ENCODE data around the gene BLVRB. TPM values are rescaled to one million over a fixed set of nuclear protein-coding genes. Genes with fewer than 3 reads are reported as not detected.

BLVRB gene
- total and polyA plus RNA-seq, 2 experiments from 2014 or later: 43.7 to 53.7 TPM

DNA sequence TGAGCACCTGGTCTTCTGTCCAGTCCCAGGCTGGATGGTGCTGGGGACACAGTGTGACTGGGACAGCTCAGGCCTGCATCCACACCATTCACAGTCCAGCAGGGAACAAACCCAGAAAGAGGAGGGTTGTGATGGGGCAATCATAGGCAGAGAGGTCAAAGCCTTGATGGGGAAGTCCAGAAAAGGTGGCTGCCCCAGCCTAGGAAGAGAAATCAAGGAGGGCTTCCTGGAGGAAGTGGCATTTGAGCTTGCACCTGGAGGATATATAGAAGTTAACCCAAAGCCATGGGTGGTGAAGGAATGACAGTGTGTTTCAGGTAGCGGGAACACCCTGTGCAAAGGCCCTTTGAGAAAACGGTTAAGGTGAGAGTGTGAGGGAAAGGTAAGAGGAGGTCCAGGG is 49.8 kb downstream of the BLVRB start (continued):
- TF ChIP-seq, protein P1, sequence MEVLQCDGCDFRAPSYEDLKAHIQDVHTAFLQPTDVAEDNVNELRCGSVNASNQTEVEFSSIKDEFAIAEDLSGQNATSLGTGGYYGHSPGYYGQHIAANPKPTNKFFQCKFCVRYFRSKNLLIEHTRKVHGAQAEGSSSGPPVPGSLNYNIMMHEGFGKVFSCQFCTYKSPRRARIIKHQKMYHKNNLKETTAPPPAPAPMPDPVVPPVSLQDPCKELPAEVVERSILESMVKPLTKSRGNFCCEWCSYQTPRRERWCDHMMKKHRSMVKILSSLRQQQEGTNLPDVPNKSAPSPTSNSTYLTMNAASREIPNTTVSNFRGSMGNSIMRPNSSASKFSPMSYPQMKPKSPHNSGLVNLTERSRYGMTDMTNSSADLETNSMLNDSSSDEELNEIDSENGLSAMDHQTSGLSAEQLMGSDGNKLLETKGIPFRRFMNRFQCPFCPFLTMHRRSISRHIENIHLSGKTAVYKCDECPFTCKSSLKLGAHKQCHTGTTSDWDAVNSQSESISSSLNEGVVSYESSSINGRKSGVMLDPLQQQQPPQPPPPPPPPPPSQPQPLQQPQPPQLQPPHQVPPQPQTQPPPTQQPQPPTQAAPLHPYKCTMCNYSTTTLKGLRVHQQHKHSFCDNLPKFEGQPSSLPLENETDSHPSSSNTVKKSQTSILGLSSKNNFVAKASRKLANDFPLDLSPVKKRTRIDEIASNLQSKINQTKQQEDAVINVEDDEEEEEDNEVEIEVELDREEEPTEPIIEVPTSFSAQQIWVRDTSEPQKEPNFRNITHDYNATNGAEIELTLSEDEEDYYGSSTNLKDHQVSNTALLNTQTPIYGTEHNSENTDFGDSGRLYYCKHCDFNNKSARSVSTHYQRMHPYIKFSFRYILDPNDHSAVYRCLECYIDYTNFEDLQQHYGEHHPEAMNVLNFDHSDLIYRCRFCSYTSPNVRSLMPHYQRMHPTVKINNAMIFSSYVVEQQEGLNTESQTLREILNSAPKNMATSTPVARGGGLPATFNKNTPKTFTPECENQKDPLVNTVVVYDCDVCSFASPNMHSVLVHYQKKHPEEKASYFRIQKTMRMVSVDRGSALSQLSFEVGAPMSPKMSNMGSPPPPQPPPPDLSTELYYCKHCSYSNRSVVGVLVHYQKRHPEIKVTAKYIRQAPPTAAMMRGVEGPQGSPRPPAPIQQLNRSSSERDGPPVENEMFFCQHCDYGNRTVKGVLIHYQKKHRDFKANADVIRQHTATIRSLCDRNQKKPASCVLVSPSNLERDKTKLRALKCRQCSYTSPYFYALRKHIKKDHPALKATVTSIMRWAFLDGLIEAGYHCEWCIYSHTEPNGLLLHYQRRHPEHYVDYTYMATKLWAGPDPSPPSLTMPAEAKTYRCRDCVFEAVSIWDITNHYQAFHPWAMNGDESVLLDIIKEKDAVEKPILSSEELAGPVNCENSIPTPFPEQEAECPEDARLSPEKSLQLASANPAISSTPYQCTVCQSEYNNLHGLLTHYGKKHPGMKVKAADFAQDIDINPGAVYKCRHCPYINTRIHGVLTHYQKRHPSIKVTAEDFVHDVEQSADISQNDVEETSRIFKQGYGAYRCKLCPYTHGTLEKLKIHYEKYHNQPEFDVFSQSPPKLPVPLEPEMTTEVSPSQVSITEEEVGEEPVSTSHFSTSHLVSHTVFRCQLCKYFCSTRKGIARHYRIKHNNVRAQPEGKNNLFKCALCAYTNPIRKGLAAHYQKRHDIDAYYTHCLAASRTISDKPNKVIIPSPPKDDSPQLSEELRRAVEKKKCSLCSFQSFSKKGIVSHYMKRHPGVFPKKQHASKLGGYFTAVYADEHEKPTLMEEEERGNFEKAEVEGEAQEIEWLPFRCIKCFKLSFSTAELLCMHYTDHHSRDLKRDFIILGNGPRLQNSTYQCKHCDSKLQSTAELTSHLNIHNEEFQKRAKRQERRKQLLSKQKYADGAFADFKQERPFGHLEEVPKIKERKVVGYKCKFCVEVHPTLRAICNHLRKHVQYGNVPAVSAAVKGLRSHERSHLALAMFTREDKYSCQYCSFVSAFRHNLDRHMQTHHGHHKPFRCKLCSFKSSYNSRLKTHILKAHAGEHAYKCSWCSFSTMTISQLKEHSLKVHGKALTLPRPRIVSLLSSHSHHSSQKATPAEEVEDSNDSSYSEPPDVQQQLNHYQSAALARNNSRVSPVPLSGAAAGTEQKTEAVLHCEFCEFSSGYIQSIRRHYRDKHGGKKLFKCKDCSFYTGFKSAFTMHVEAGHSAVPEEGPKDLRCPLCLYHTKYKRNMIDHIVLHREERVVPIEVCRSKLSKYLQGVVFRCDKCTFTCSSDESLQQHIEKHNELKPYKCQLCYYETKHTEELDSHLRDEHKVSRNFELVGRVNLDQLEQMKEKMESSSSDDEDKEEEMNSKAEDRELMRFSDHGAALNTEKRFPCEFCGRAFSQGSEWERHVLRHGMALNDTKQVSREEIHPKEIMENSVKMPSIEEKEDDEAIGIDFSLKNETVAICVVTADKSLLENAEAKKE (CRISPR knock-in tag; IDR thresholded peaks at IDR 0.05): no peak
- TF ChIP-seq NANOG (IDR thresholded peaks at IDR 0.05; ENCODE audit: borderline replicate concordance): no peak

DNA sequence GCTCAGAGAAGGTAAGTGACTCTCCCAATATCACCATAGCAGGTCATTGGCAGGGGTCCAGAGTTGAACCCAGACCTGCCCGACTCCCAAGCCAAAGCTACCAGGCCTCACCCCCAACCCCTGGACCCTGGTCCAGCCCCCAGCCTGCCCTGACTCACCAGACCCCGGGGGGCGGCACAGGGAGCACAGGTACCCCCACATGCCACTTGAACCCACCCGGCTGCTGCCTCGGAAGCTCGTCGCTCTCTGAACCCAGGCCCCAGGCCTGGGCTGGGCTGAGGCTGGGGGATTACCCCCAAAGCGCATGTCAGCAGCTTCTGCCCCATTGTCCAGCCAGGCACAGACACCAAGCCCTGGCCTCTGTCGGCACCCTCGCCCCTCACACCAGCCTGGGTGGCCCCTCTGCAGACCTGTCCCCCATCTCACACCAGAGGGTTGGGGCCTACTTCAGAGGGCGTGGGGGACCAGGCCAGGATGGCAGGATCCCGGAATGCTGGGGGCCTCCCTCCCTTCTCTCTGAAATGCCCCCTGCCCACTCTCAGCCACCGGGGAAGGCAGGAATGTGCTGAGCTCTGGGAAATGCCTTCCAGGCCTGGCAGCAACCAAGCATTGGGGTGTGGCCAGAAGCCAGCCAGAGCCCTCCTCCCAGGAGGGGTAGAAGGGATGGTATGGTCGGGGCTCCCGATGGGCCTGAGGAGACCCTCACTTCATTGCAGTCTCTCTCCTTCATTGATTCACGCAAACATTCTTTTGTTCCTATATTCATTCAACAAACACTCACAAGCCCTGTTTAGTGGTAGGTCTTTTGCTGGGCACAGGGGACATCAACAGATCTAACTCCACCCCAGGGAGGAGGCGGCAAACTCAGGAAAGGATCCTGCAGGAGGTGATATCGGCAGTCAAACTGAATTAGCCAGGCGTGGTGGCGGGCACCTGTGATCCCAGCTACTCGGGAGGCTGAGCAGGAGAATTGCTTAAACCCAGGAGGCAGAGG is 50.7 kb downstream of the BLVRB start:
- peaks cover 2% of the 10 kb centered on the region; the same call in 1 of the 3 replicates for H3K36me3 Mint-ChIP-seq (ENCODE audit: low read depth)
- Histone ChIP-seq H3K4me3 (no peak overlapping the region), H3K27ac (ENCODE audit: low read depth) (no peak overlapping the region), H3K36me3 (ENCODE audit: insufficient read depth) (no peaks in the 10 kb centered on the region), H3K4me2 (no peak overlapping the region), H3K9me2 (ENCODE audit: insufficient read depth) (no peaks in the 10 kb centered on the region), H3K79me2 (replicated peaks; ENCODE audit: insufficient read depth) (no peaks in the 10 kb centered on the region), H3K4me1 (ENCODE audit: insufficient read depth) (peaks cover 21% of the 10 kb centered on the region), H4K20me1 (replicated peaks; ENCODE audit: insufficient read depth) (no peaks in the 10 kb centered on the region), H3K27me3 (ENCODE audit: insufficient read depth) (no peaks in the 10 kb centered on the region), H3F3A (replicated peaks; ENCODE audit: low read depth) (no peaks in the 10 kb centered on the region), H2AFZ (no peak overlapping the region)
- no peak overlapping the region for H3K27ac Mint-ChIP-seq
- ATAC-seq: no peak; the same call in 2 of the 3 replicates
- peaks cover 2% of the 10 kb centered on the region for H3K27me3 Mint-ChIP-seq (ENCODE audit: insufficient read depth, low read depth, poor library complexity)
- H3K4me1 Mint-ChIP-seq: peaks cover 34% of the 10 kb centered on the region
- no peak for DNase-seq (ENCODE audit: low spot score)
- no peaks in the 10 kb centered on the region for H3K9me3 Mint-ChIP-seq
- no peak overlapping the region for H3K4me3 Mint-ChIP-seq
- TF ChIP-seq, protein P2, sequence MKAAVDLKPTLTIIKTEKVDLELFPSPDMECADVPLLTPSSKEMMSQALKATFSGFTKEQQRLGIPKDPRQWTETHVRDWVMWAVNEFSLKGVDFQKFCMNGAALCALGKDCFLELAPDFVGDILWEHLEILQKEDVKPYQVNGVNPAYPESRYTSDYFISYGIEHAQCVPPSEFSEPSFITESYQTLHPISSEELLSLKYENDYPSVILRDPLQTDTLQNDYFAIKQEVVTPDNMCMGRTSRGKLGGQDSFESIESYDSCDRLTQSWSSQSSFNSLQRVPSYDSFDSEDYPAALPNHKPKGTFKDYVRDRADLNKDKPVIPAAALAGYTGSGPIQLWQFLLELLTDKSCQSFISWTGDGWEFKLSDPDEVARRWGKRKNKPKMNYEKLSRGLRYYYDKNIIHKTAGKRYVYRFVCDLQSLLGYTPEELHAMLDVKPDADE (IDR thresholded peaks at IDR 0.05): no peak
- TF ChIP-seq JUNB (IDR thresholded peaks at IDR 0.05; ENCODE audit: unreplicated experiment) (no peak), EZH2 (IDR thresholded peaks at IDR 0.05; ENCODE audit: low read depth, unreplicated experiment) (no peak), CREB1 (CRISPR knock-in tag; IDR thresholded peaks at IDR 0.05; ENCODE audit: low read depth) (no peak), ZNF114 (CRISPR knock-in tag; IDR thresholded peaks at IDR 0.05) (no peak), NANOG (IDR thresholded peaks at IDR 0.05; ENCODE audit: borderline replicate concordance) (no peak), POLR2AphosphoS5 (IDR thresholded peaks at IDR 0.05; ENCODE audit: low read depth) (no peak), STAT1 (IDR thresholded peaks at IDR 0.05; ENCODE audit: unreplicated experiment) (no peak)
- TF ChIP-seq, protein P3, sequence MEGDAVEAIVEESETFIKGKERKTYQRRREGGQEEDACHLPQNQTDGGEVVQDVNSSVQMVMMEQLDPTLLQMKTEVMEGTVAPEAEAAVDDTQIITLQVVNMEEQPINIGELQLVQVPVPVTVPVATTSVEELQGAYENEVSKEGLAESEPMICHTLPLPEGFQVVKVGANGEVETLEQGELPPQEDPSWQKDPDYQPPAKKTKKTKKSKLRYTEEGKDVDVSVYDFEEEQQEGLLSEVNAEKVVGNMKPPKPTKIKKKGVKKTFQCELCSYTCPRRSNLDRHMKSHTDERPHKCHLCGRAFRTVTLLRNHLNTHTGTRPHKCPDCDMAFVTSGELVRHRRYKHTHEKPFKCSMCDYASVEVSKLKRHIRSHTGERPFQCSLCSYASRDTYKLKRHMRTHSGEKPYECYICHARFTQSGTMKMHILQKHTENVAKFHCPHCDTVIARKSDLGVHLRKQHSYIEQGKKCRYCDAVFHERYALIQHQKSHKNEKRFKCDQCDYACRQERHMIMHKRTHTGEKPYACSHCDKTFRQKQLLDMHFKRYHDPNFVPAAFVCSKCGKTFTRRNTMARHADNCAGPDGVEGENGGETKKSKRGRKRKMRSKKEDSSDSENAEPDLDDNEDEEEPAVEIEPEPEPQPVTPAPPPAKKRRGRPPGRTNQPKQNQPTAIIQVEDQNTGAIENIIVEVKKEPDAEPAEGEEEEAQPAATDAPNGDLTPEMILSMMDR (conservative IDR thresholded peaks at IDR 0.05; ENCODE audit: low read depth in 2 of 2): no peak
- TF ChIP-seq, protein P4, sequence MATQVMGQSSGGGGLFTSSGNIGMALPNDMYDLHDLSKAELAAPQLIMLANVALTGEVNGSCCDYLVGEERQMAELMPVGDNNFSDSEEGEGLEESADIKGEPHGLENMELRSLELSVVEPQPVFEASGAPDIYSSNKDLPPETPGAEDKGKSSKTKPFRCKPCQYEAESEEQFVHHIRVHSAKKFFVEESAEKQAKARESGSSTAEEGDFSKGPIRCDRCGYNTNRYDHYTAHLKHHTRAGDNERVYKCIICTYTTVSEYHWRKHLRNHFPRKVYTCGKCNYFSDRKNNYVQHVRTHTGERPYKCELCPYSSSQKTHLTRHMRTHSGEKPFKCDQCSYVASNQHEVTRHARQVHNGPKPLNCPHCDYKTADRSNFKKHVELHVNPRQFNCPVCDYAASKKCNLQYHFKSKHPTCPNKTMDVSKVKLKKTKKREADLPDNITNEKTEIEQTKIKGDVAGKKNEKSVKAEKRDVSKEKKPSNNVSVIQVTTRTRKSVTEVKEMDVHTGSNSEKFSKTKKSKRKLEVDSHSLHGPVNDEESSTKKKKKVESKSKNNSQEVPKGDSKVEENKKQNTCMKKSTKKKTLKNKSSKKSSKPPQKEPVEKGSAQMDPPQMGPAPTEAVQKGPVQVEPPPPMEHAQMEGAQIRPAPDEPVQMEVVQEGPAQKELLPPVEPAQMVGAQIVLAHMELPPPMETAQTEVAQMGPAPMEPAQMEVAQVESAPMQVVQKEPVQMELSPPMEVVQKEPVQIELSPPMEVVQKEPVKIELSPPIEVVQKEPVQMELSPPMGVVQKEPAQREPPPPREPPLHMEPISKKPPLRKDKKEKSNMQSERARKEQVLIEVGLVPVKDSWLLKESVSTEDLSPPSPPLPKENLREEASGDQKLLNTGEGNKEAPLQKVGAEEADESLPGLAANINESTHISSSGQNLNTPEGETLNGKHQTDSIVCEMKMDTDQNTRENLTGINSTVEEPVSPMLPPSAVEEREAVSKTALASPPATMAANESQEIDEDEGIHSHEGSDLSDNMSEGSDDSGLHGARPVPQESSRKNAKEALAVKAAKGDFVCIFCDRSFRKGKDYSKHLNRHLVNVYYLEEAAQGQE (IDR thresholded peaks at IDR 0.05; ENCODE audit: unreplicated experiment): no peak
